ENCODE results near the gene SF3A1. TPM values are rescaled to one million over a fixed set of nuclear protein-coding genes. Genes with fewer than 3 reads are reported as not detected.

The SF3A1 gene
- total RNA-seq, 2 donors from 2014 or later = 191 to 195 TPM

GRCh38 chr22:30396871-30397655 lies 40.4 kb upstream of the SF3A1 start, which contains the start of gene SEC14L2:
Gene SEC14L2, plus strand, starts transcription at chr22:30397018. Its CDS starts 99 bp downstream, at chr22:30397117.
- peak; percentile 86 for DNase-seq
- H3K36me3 ChIP-seq (ENCODE audit: control insufficient read depth, insufficient read depth, low read length) = peaks cover 6% of the 10 kb centered on the region
- peaks cover 14% of the 10 kb centered on the region for H3K4me1 ChIP-seq (ENCODE audit: control insufficient read depth, insufficient read depth, low read length)
- TF ChIP-seq CTCF (conservative IDR thresholded peaks at IDR 0.05) = no peak
- H3K4me3 Mint-ChIP-seq = peak within 1 kb of the TSS; percentile 71
- peaks cover 7% of the 10 kb centered on the region for H3K36me3 Mint-ChIP-seq (ENCODE audit: low read depth)
- H3K4me3 ChIP-seq (ENCODE audit: low read length) = peak within 1 kb of the TSS; percentile 84
- peaks cover 37% of the 10 kb centered on the region for H3K4me1 Mint-ChIP-seq
- peak within 1 kb of the TSS; percentile 55 for H3K27ac Mint-ChIP-seq
- peak within 1 kb of the TSS; percentile 23 for H3K9ac ChIP-seq (ENCODE audit: extremely low read depth, low read length, poor library complexity, severe bottlenecking)
- no peak within 1 kb of the TSS for H3K27ac ChIP-seq (ENCODE audit: low read depth, low read length)
- H3K9me3 ChIP-seq (ENCODE audit: control insufficient read depth, low read length) = no peaks in the 10 kb centered on the region
- no peaks in the 10 kb centered on the region for H3K9me3 Mint-ChIP-seq
- peaks cover 46% of the 10 kb centered on the region for H3K27me3 Mint-ChIP-seq (ENCODE audit: insufficient read depth)
- peaks cover 15% of the 10 kb centered on the region for H3K27me3 ChIP-seq (ENCODE audit: control insufficient read depth, insufficient read depth, low read length, poor library complexity, severe bottlenecking)
- 0 to 2% methylated on average over 8 to 56 of the region's 56 CpGs for WGBS, 2 experiments (ENCODE audit: insufficient coverage in 1 of 2, insufficient read length in 1 of 2)

GRCh38 chr22:30393885-30394284 lies 37.2 kb upstream of the SF3A1 start:
- H3K4me1 ChIP-seq (ENCODE audit: control insufficient read depth, insufficient read depth, low read length) = peaks cover 14% of the 10 kb centered on the region
- no peak for TF ChIP-seq CTCF (conservative IDR thresholded peaks at IDR 0.05)
- H3K27ac ChIP-seq (ENCODE audit: low read depth, low read length) = no peak overlapping the region
- peaks cover 15% of the 10 kb centered on the region for H3K27me3 ChIP-seq (ENCODE audit: control insufficient read depth, insufficient read depth, low read length, poor library complexity, severe bottlenecking)
- no peak overlapping the region for H3K9ac ChIP-seq (ENCODE audit: extremely low read depth, low read length, poor library complexity, severe bottlenecking)
- 73 to 81% methylated on average over 2 to 3 of the region's 3 CpGs for WGBS, 2 experiments (ENCODE audit: insufficient coverage in 1 of 2, insufficient read length in 1 of 2)
- H3K36me3 ChIP-seq (ENCODE audit: control insufficient read depth, insufficient read depth, low read length) = no peaks in the 10 kb centered on the region
- DNase-seq = no peak
- peak overlapping the region; percentile 64 for H3K27ac Mint-ChIP-seq
- H3K4me3 Mint-ChIP-seq = no peak overlapping the region
- H3K4me3 ChIP-seq (ENCODE audit: low read length) = no peak overlapping the region
- no peaks in the 10 kb centered on the region for H3K36me3 Mint-ChIP-seq (ENCODE audit: low read depth)
- peaks cover 36% of the 10 kb centered on the region for H3K27me3 Mint-ChIP-seq (ENCODE audit: insufficient read depth)
- peaks cover 37% of the 10 kb centered on the region for H3K4me1 Mint-ChIP-seq
- H3K9me3 ChIP-seq (ENCODE audit: control insufficient read depth, low read length) = peaks cover 3% of the 10 kb centered on the region
- H3K9me3 Mint-ChIP-seq = peaks cover 12% of the 10 kb centered on the region

GRCh38 chr22:30393322-30393680 lies 36.6 kb upstream of the SF3A1 start:
- no peak for DNase-seq
- WGBS, 2 experiments (ENCODE audit: insufficient coverage in 1 of 2, insufficient read length in 1 of 2) = 82 to 100% methylated on average over 2 to 7 of the region's 7 CpGs
- no peak for TF ChIP-seq CTCF (conservative IDR thresholded peaks at IDR 0.05)
- Histone ChIP-seq H3K4me3 (ENCODE audit: low read length) (no peak overlapping the region), H3K9ac (ENCODE audit: extremely low read depth, low read length, poor library complexity, severe bottlenecking) (no peak overlapping the region), H3K36me3 (ENCODE audit: control insufficient read depth, insufficient read depth, low read length) (no peaks in the 10 kb centered on the region), H3K4me1 (ENCODE audit: control insufficient read depth, insufficient read depth, low read length) (peaks cover 11% of the 10 kb centered on the region), H3K27ac (ENCODE audit: low read depth, low read length) (no peak overlapping the region), H3K27me3 (ENCODE audit: control insufficient read depth, insufficient read depth, low read length, poor library complexity, severe bottlenecking) (peaks cover 11% of the 10 kb centered on the region), H3K9me3 (ENCODE audit: control insufficient read depth, low read length) (peaks cover 3% of the 10 kb centered on the region)
- Mint-ChIP-seq H3K4me1 (peaks cover 31% of the 10 kb centered on the region), H3K4me3 (no peak overlapping the region), H3K36me3 (ENCODE audit: low read depth) (no peaks in the 10 kb centered on the region), H3K9me3 (peaks cover 12% of the 10 kb centered on the region), H3K27me3 (ENCODE audit: insufficient read depth) (peaks cover 31% of the 10 kb centered on the region), H3K27ac (peak overlapping the region; percentile 64)
